Stimulated activated CD4-positive, alpha-beta T cell treated with anti-CD3 and anti-CD28 coated beads, Interleukin-15, amount 100 ng/mL, for 1 hour (primary cell): ENCODE data around the gene TFCP2.
A peak's percentile ranks its signal among the peaks of the same experiment; 100 is the strongest.
"Not testable (repeated sequence)": the region's sequence is repeated elsewhere in the genome, so short reads cannot be mapped to it uniquely, and the experiment has no call there.

Experiments
- DNase-seq, 2 donors: peaks; one replicate each; pipeline ENCODE4 v3.0.0-alpha.2; 2020; ENCODE audit warnings: low read depth in 1 of 2, low spot score in 1 of 2

TFCP2 gene

GRCh38 chr12:51083126-51083833 lies 89.7 kb downstream of the TFCP2 start, which contains the start of gene CSRNP2:
CSRNP2 (minus strand) TSS chr12:51083596; CDS start chr12:51076561, 7,035 bp downstream.
- peak; percentile 84 to 92 for DNase-seq

- no peak for DNase-seq
These were observed 90.3 kb downstream of the TFCP2 start for GRCh38 chr12:51082561-51083125.

GRCh38 chr12:51081421-51081820 lies 91.5 kb downstream of the TFCP2 start:
- no peak for DNase-seq

GRCh38 chr12:51080136-51080535 lies 92.8 kb downstream of the TFCP2 start:
- DNase-seq = no peak

GRCh38 chr12:51078866-51079265 lies 94.1 kb downstream of the TFCP2 start:
- DNase-seq = not testable (repeated sequence)

- DNase-seq = not testable (repeated sequence)
These were observed 94.6 kb downstream of the TFCP2 start for GRCh38 chr12:51078346-51078745.

- no peak for DNase-seq
These were observed 95.0 kb downstream of the TFCP2 start for GRCh38 chr12:51077930-51078329.

GRCh38 chr12:51076236-51076930 lies 96.6 kb downstream of the TFCP2 start:
- no peak for DNase-seq

GRCh38 chr12:51075390-51075789 lies 97.5 kb downstream of the TFCP2 start:
- DNase-seq = no peak

GRCh38 chr12:51071663-51072062 lies 101.3 kb downstream of the TFCP2 start:
- no peak for DNase-seq

GRCh38 chr12:51070004-51070403 lies 102.9 kb downstream of the TFCP2 start:
- no peak for DNase-seq

- no peak for DNase-seq
These were observed 105.2 kb downstream of the TFCP2 start for GRCh38 chr12:51067771-51068170.

- DNase-seq = no peak
These were observed 105.7 kb downstream of the TFCP2 start for GRCh38 chr12:51067229-51067628.

- no peak for DNase-seq
These were observed 107.4 kb downstream of the TFCP2 start for GRCh38 chr12:51065530-51065929.

- DNase-seq = no peak
These were observed 110.1 kb downstream of the TFCP2 start for GRCh38 chr12:51062631-51063397.

- DNase-seq = no peak
These were observed 113.8 kb downstream of the TFCP2 start for GRCh38 chr12:51059086-51059485.

GRCh38 chr12:51056242-51056641 lies 116.7 kb downstream of the TFCP2 start:
- no peak for DNase-seq

- DNase-seq = no peak
These were observed 117.9 kb downstream of the TFCP2 start for GRCh38 chr12:51055060-51055459.

- no peak for DNase-seq
These were observed 121.1 kb downstream of the TFCP2 start for GRCh38 chr12:51051787-51052186.

- no peak for DNase-seq
These were observed 123.4 kb downstream of the TFCP2 start for GRCh38 chr12:51049525-51049924.

- DNase-seq = no peak
These were observed 124.2 kb downstream of the TFCP2 start for GRCh38 chr12:51048661-51049251.
